Esophagus muscularis mucosa (tissue), 3 donors: ENCODE measurements around the gene CHML.

Source experiments
- POLR2A ChIP-seq: fragments of 450-650 bp; IDR thresholded peaks from one replicate; pipeline ENCODE4 v1.6.1; 2017; ENCODE audit warnings: antibody characterized with exemption, moderate library complexity, mild to moderate bottlenecking, low read depth
- POLR2AphosphoS5 ChIP-seq, 2 donors: sonication (generic); formaldehyde crosslinking; IDR thresholded peaks; one replicate each; pipeline ENCODE4 v1.6.1; 2017; ENCODE audit warnings: antibody characterized with exemption in 2 of 2
- TF ChIP-seq, protein P1 (sequence below), 3 experiments: fragments of 200-600 bp in 2 of 3; fragments of 450-650 bp in 1 of 3; sonication (generic) in 2 of 3; IDR thresholded peaks; one replicate each; pipeline ENCODE4 v1.5.1; 2017 to 2019; ENCODE audit warnings: antibody characterized with exemption in 3 of 3, mild to moderate bottlenecking in 2 of 3, moderate library complexity in 1 of 3

GRCh38 chr1:241678536-241678935 is 38.4 kb upstream of the CHML start:
- TF ChIP-seq POLR2AphosphoS5 (IDR thresholded peaks at IDR 0.05) (no peak), POLR2A (no peak)
- TF ChIP-seq, protein P1, sequence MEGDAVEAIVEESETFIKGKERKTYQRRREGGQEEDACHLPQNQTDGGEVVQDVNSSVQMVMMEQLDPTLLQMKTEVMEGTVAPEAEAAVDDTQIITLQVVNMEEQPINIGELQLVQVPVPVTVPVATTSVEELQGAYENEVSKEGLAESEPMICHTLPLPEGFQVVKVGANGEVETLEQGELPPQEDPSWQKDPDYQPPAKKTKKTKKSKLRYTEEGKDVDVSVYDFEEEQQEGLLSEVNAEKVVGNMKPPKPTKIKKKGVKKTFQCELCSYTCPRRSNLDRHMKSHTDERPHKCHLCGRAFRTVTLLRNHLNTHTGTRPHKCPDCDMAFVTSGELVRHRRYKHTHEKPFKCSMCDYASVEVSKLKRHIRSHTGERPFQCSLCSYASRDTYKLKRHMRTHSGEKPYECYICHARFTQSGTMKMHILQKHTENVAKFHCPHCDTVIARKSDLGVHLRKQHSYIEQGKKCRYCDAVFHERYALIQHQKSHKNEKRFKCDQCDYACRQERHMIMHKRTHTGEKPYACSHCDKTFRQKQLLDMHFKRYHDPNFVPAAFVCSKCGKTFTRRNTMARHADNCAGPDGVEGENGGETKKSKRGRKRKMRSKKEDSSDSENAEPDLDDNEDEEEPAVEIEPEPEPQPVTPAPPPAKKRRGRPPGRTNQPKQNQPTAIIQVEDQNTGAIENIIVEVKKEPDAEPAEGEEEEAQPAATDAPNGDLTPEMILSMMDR (IDR thresholded peaks at IDR 0.05), result no peak
